ENCODE data around the gene PROZ.
"Not testable (repeated sequence)": the region's sequence is repeated elsewhere in the genome, so short reads cannot be mapped to it uniquely, and the experiment has no call there.

Gene PROZ

GRCh38 chr13:113158946-113159345, 498 bp downstream of the PROZ start:
- DNase-seq, result no peak

GRCh38 chr13:113159701-113160100, 1.3 kb downstream of the PROZ start:
- no peak for DNase-seq

GRCh38 chr13:113160983-113161382, 2.5 kb downstream of the PROZ start:
- no peak for DNase-seq

- no peak for DNase-seq
Observed at GRCh38 chr13:113161433-113161832, 3.0 kb downstream of the PROZ start.

- DNase-seq, result not testable (repeated sequence)
Observed at GRCh38 chr13:113161975-113162374, 3.5 kb downstream of the PROZ start.

- no peak for DNase-seq
Observed at GRCh38 chr13:113162783-113163685, 4.6 kb downstream of the PROZ start.

GRCh38 chr13:113164492-113164891, 6.0 kb downstream of the PROZ start:
- no peak for DNase-seq

GRCh38 chr13:113166266-113166665, 7.8 kb downstream of the PROZ start:
- DNase-seq, result no peak

- no peak for DNase-seq
Observed at GRCh38 chr13:113166681-113167080, 8.2 kb downstream of the PROZ start.

GRCh38 chr13:113167155-113167554, 8.7 kb downstream of the PROZ start:
- no peak for DNase-seq

- DNase-seq, result no peak
Observed at GRCh38 chr13:113167575-113167974, 9.1 kb downstream of the PROZ start.

- DNase-seq, result no peak
Observed at GRCh38 chr13:113168211-113168610, 9.8 kb downstream of the PROZ start.

- DNase-seq, result no peak
Observed at GRCh38 chr13:113169277-113170272, 11.1 kb downstream of the PROZ start.

- no peak for DNase-seq
Observed at GRCh38 chr13:113170511-113170910, 12.1 kb downstream of the PROZ start.

- no peak for DNase-seq
Observed at GRCh38 chr13:113171250-113172125, 13.0 kb downstream of the PROZ start.

- DNase-seq, result no peak
Observed at GRCh38 chr13:113172419-113172926, 14.0 kb downstream of the PROZ start.

GRCh38 chr13:113176280-113176679, 17.8 kb downstream of the PROZ start:
- no peak for DNase-seq

- DNase-seq, result no peak
Observed at GRCh38 chr13:113176822-113177221, 18.4 kb downstream of the PROZ start.

GRCh38 chr13:113178070-113178895, 19.8 kb downstream of the PROZ start:
- DNase-seq, result no peak

GRCh38 chr13:113178896-113179167, 20.4 kb downstream of the PROZ start:
- no peak for DNase-seq

GRCh38 chr13:113179374-113180230, 21.2 kb downstream of the PROZ start:
- no peak for DNase-seq

All from NCI-H1436 treated with DMSO at 0.1 percent for 48 hours (cell line).